IMR-90 (cell line): ENCODE data around the gene XRCC5. TPM values are rescaled to one million over a fixed set of nuclear protein-coding genes. Genes with fewer than 3 reads are reported as not detected.

Experiments used
- ATAC-seq: fragments of 200-7000 bp; cut with Tn5 transposase; 2 replicates; pipeline ENCODE4 v1.9.1; 2020; ENCODE audit warnings: low read depth, mild to moderate bottlenecking, moderate library complexity
- BruUV-seq: library from RNA; stranded (reverse); fragments of 400-500 nt; replicated peaks from 2 replicates; lab custom pipeline; 2021; lab: Mats Ljungman, UMichigan
- CTCF ChIA-PET: fragments of 300-600 bp; formaldehyde crosslinking; extraction: SDS; loops from one replicate; lab custom pipeline; 2021; ENCODE audit warnings: antibody characterized with exemption; lab: Yijun Ruan, JAX
- POLR2A ChIA-PET: fragments of 300-600 bp; sonication (Branson Sonifier 250); formaldehyde crosslinking; loops from one replicate; lab custom pipeline; 2022; ENCODE audit warnings: antibody characterized with exemption; ENCODE audit not compliant: unreplicated experiment; lab: Charles Lee
- DNase-seq: peaks from one replicate; pipeline ENCODE4 v3.0.0; 2013
- H2AFZ ChIP-seq: replicated peaks from 2 replicates; pipeline ENCODE3; 2013; ENCODE audit warnings: low read length, mild to moderate bottlenecking; ENCODE audit not compliant: poor library complexity
- H2AK5ac ChIP-seq: 2 replicates; pipeline ENCODE4 v1.6.1; 2013; ENCODE audit warnings: low read depth, low read length, inconsistent platforms
- H2AK9ac ChIP-seq: replicated peaks from 2 replicates; pipeline ENCODE3; 2013; ENCODE audit warnings: mild to moderate bottlenecking, low read depth, low read length, moderate library complexity; ENCODE audit not compliant: poor library complexity
- H2BK120ac ChIP-seq: 2 replicates; pipeline ENCODE4 v1.6.1; 2013; ENCODE audit warnings: low read depth, low read length, inconsistent platforms
- H2BK15ac ChIP-seq: 3 replicates; pipeline ENCODE4 v1.6.1; 2013; ENCODE audit warnings: low read depth, low read length, inconsistent platforms
- H2BK20ac ChIP-seq: 2 replicates; pipeline ENCODE4 v1.6.1; 2013; ENCODE audit warnings: low read depth, mild to moderate bottlenecking, inconsistent platforms, low read length, moderate library complexity
- H2BK5ac ChIP-seq: 2 replicates; pipeline ENCODE4 v1.6.1; 2013; ENCODE audit warnings: mild to moderate bottlenecking, low read depth, low read length, inconsistent platforms; ENCODE audit not compliant: poor library complexity, severe bottlenecking
- H3K14ac ChIP-seq: replicated peaks from 2 replicates; pipeline ENCODE4 v1.6.1; 2013; ENCODE audit warnings: low read depth, low read length, inconsistent platforms
- H3K18ac ChIP-seq: 2 replicates; pipeline ENCODE4 v1.6.1; 2013; ENCODE audit warnings: low read depth, low read length, control low read depth
- H3K23ac ChIP-seq: 2 replicates; pipeline ENCODE4 v1.6.1; 2013; ENCODE audit warnings: low read depth, low read length, inconsistent platforms
- H3K27ac ChIP-seq: 2 replicates; pipeline ENCODE4 v1.5.1; 2013; ENCODE audit warnings: mild to moderate bottlenecking, control low read depth, low read length; ENCODE audit not compliant: insufficient read depth
- H3K27me3 ChIP-seq: 2 replicates; pipeline ENCODE4 v1.6.1; 2013; ENCODE audit warnings: low read length; ENCODE audit not compliant: control insufficient read depth, insufficient read depth
- H3K36me3 ChIP-seq: 2 replicates; pipeline ENCODE4 v1.6.1; 2013; ENCODE audit warnings: low read length, mixed read lengths; ENCODE audit not compliant: control insufficient read depth, insufficient read depth
- H3K4ac ChIP-seq: 2 replicates; pipeline ENCODE4 v1.6.1; 2013; ENCODE audit warnings: low read depth, low read length, inconsistent platforms
- H3K4me1 ChIP-seq: 2 replicates; pipeline ENCODE4 v1.6.1; 2013; ENCODE audit warnings: low read length, mixed read lengths; ENCODE audit not compliant: control insufficient read depth, insufficient read depth
- H3K4me2 ChIP-seq: 2 replicates; pipeline ENCODE4 v1.6.1; 2013; ENCODE audit warnings: low read depth, mild to moderate bottlenecking, control low read depth, low read length, moderate library complexity
- H3K4me3 ChIP-seq: 2 replicates; pipeline ENCODE4 v1.5.1; 2013; ENCODE audit warnings: low read depth, mild to moderate bottlenecking, control low read depth, low read length, moderate library complexity; ENCODE audit not compliant: insufficient read depth
- H3K56ac ChIP-seq: 2 replicates; pipeline ENCODE4 v1.6.1; 2013; ENCODE audit warnings: low read length, inconsistent platforms; ENCODE audit not compliant: insufficient read depth; ENCODE audit errors: extremely low read depth
- H3K79me1 ChIP-seq, 2 experiments: 2 replicates each; pipeline ENCODE4 v1.6.1; 2013; ENCODE audit warnings: low read length in 2 of 2, inconsistent platforms in 1 of 2, low read depth in 1 of 2
- H3K9ac ChIP-seq: 2 replicates; pipeline ENCODE4 v1.6.1; 2013; ENCODE audit warnings: low read depth, low read length, control low read depth
- H3K9me1 ChIP-seq: 2 replicates; pipeline ENCODE4 v1.6.1; 2013; ENCODE audit warnings: low read length, inconsistent platforms; ENCODE audit not compliant: insufficient read depth
- H3K9me3 ChIP-seq: 2 replicates; pipeline ENCODE4 v1.6.1; 2013; ENCODE audit warnings: low read length; ENCODE audit not compliant: control insufficient read depth, insufficient read depth
- H4K20me1 ChIP-seq: 2 replicates; pipeline ENCODE4 v1.6.1; 2013; ENCODE audit warnings: low read length, inconsistent platforms; ENCODE audit not compliant: insufficient read depth
- H4K5ac ChIP-seq: 2 replicates; pipeline ENCODE4 v1.6.1; 2013; ENCODE audit warnings: mild to moderate bottlenecking, low read depth, low read length, control low read depth
- H4K8ac ChIP-seq, 2 experiments: 2 replicates each; pipeline ENCODE4 v1.6.1; 2013; ENCODE audit warnings: low read depth in 2 of 2, low read length in 2 of 2, control low read depth in 1 of 2, inconsistent platforms in 1 of 2
- H4K91ac ChIP-seq: 2 replicates; pipeline ENCODE4 v1.6.1; 2013; ENCODE audit warnings: low read depth, low read length, inconsistent platforms; ENCODE audit not compliant: insufficient read depth
- BHLHE40 ChIP-seq: fragments of 150-350 bp; IDR thresholded peaks from 2 replicates; pipeline ENCODE4 v1.6.1; 2016; ENCODE audit warnings: mild to moderate bottlenecking, low read depth, low read length
- CEBPB ChIP-seq: IDR thresholded peaks from 2 replicates; pipeline ENCODE4 v1.6.1; 2012; ENCODE audit warnings: low read depth, low read length, improper control_type of control experiment
- CHD1 ChIP-seq: IDR thresholded peaks from 2 replicates; pipeline ENCODE4 v1.6.1; 2012; ENCODE audit warnings: low read depth, low read length, improper control_type of control experiment
- ELK1 ChIP-seq: fragments of 150-350 bp; IDR thresholded peaks from 2 replicates; pipeline ENCODE4 v1.6.1; 2016; ENCODE audit warnings: low read depth, mild to moderate bottlenecking, low read length, moderate library complexity, borderline replicate concordance
- FOS ChIP-seq: fragments of 150-350 bp; IDR thresholded peaks from 2 replicates; pipeline ENCODE4 v1.6.1; 2016; ENCODE audit warnings: low read depth, low read length
- MAFK ChIP-seq: IDR thresholded peaks from 2 replicates; pipeline ENCODE4 v1.6.1; 2012; ENCODE audit warnings: low read depth, low read length, improper control_type of control experiment
- MAZ ChIP-seq: IDR thresholded peaks from 2 replicates; pipeline ENCODE4 v1.6.1; 2012; ENCODE audit warnings: low read depth, mild to moderate bottlenecking, low read length, improper control_type of control experiment, moderate library complexity, borderline replicate concordance
- MXI1 ChIP-seq: IDR thresholded peaks from 2 replicates; pipeline ENCODE4 v1.6.1; 2012; ENCODE audit warnings: low read depth, mild to moderate bottlenecking, low read length, moderate library complexity, borderline replicate concordance
- NFE2L2 ChIP-seq: fragments of 150-350 bp; IDR thresholded peaks from 2 replicates; pipeline ENCODE4 v1.6.1; 2016; ENCODE audit warnings: low read depth, mild to moderate bottlenecking, low read length
- POLR2A ChIP-seq: IDR thresholded peaks from 2 replicates; pipeline ENCODE4 v1.6.1; 2012; ENCODE audit warnings: mild to moderate bottlenecking, low read depth, low read length
- RAD21 ChIP-seq: IDR thresholded peaks from 2 replicates; pipeline ENCODE4 v1.6.1; 2012; ENCODE audit warnings: low read length, improper control_type of control experiment
- RCOR1 ChIP-seq: IDR thresholded peaks from 2 replicates; pipeline ENCODE4 v1.6.1; 2012; ENCODE audit warnings: mild to moderate bottlenecking, low read length, improper control_type of control experiment; ENCODE audit not compliant: insufficient replicate concordance
- RFX5 ChIP-seq: IDR thresholded peaks from 2 replicates; pipeline ENCODE4 v1.8.0; 2012; ENCODE audit warnings: low read depth, mild to moderate bottlenecking, low read length, moderate library complexity
- SMC3 ChIP-seq: fragments of 150-350 bp; IDR thresholded peaks from 2 replicates; pipeline ENCODE4 v1.6.1; 2016; ENCODE audit warnings: low read depth, mild to moderate bottlenecking, antibody characterized with exemption, low read length, moderate library complexity
- WGBS, 2 experiments: methylation state at CpG; one replicate each; pipeline versions ENCODE4 v1.1.5 to v1.1.7; 2013; ENCODE audit warnings: missing lambda C conversion rate in 2 of 2; ENCODE audit not compliant: insufficient read length in 1 of 2; ENCODE audit errors: extremely low coverage in 2 of 2; 5-methylcytosine and 5-hydroxymethylcytosine counted together
- dilution Hi-C: fragments of 300-500 bp; cut with HindIII; formaldehyde crosslinking; loops from one replicate; pipeline ENCODE4 v1.14.3; 2018; ENCODE audit warnings: low sequenced_read_pairs; ENCODE audit not compliant: unreplicated experiment
- in situ Hi-C: fragments of 300-500 bp; cut with MboI; formaldehyde crosslinking; loops from 3 replicates; pipeline ENCODE4 v1.14.3; 2019; ENCODE audit warnings: low sequenced_read_pairs, inconsistent platforms, mixed read lengths
- intact Hi-C: fragments of 100-400 bp; cut with micrococcal nuclease; formaldehyde crosslinking; loops from 2 replicates; pipeline ENCODE4 v1.10.0; 2022
- polyA plus RNA-seq, 3 experiments: library from polyadenylated mRNA; depleted of rRNA; stranded (reverse); fragments of >200 nt; gene quantifications; 2 replicates each; pipeline ENCODE4 v1.2.3, GENCODE V29; 2012; ENCODE audit warnings: low replicate concordance in 1 of 3
- total RNA-seq: library from RNA; depleted of rRNA; stranded (reverse); fragments of >200 nt; gene quantifications from 2 replicates; pipeline ENCODE4 v1.2.3, GENCODE V29; 2012
- TF ChIP-seq, protein P1 (sequence below): fragments of 150-350 bp; IDR thresholded peaks from 2 replicates; pipeline ENCODE4 v1.6.1; 2017; ENCODE audit warnings: mild to moderate bottlenecking, antibody characterized with exemption, low read length, low read depth
- TF ChIP-seq, protein P2 (sequence below): conservative IDR thresholded peaks from 2 replicates; pipeline ENCODE4 v1.5.1; 2012; ENCODE audit warnings: mild to moderate bottlenecking, low read depth, low read length, improper control_type of control experiment

Gene XRCC5
- total and polyA plus RNA-seq, 2 of the 4 experiments (the other 2 are of a cell fraction) = 144 to 509 TPM

GRCh38 chr2:216202626-216203250 lies 93.6 kb downstream of the XRCC5 start:
- Histone ChIP-seq H3K9me1 (peaks cover 13% of the 10 kb centered on the region), H2AFZ (no peak overlapping the region), H3K4me3 (no peak overlapping the region), H4K20me1 (no peaks in the 10 kb centered on the region), H3K4me1 (peaks cover 4% of the 10 kb centered on the region; the same call in 1 of the 2 replicates), H3K18ac (no peak overlapping the region), H4K8ac (no peak overlapping the region), H3K9ac (no peak overlapping the region), H2BK20ac (no peak overlapping the region), H3K4ac (no peak overlapping the region), H2AK5ac (no peak overlapping the region), H3K79me1 (peaks cover 37 to 51% of the 10 kb centered on the region in 2 experiments), H3K56ac (no peak overlapping the region), H3K27ac (no peak overlapping the region), H4K5ac (no peak overlapping the region), H3K14ac (no peak overlapping the region), H3K27me3 (no peaks in the 10 kb centered on the region), H4K91ac (no peak overlapping the region), H2AK9ac (no peak overlapping the region), H3K36me3 (peaks cover 48% of the 10 kb centered on the region), H2BK120ac (no peak overlapping the region), H2BK5ac (no peak overlapping the region), H3K23ac (peak overlapping the region; percentile 10; the same call in 1 of the 2 replicates), H3K9me3 (no peaks in the 10 kb centered on the region), H2BK15ac (no peak overlapping the region), H3K4me2 (no peak overlapping the region)
- BruUV-seq = no TSS peak
- in situ Hi-C loops (loop anchor here (25.0 kb wide), 1 partner anchor 210 kb away; the partner anchor contains the start of gene SMARCAL1), dilution Hi-C loops (no loop called here), intact Hi-C loops (no loop called here)
- ChIA-PET POLR2A (no interaction called here), CTCF (interaction anchor here (1.1 kb wide), 1 partner anchor 13 kb away, joined by 4 read pairs; no protein-coding TSS in a partner anchor)
- no CpG with 5 or more reads among the region's 3 CpGs for WGBS, 2 experiments
- DNase-seq = no peak
- TF ChIP-seq MXI1 (no peak), RAD21 (no peak), BHLHE40 (no peak), MAFK (no peak), RCOR1 (no peak), CEBPB (no peak), CHD1 (no peak), SMC3 (no peak), FOS (no peak), NFE2L2 (no peak), ELK1 (no peak), RFX5 (no peak), MAZ (no peak), POLR2A (no peak)
- TF ChIP-seq, protein P1, sequence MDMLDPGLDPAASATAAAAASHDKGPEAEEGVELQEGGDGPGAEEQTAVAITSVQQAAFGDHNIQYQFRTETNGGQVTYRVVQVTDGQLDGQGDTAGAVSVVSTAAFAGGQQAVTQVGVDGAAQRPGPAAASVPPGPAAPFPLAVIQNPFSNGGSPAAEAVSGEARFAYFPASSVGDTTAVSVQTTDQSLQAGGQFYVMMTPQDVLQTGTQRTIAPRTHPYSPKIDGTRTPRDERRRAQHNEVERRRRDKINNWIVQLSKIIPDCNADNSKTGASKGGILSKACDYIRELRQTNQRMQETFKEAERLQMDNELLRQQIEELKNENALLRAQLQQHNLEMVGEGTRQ = no peak
- TF ChIP-seq, protein P2, sequence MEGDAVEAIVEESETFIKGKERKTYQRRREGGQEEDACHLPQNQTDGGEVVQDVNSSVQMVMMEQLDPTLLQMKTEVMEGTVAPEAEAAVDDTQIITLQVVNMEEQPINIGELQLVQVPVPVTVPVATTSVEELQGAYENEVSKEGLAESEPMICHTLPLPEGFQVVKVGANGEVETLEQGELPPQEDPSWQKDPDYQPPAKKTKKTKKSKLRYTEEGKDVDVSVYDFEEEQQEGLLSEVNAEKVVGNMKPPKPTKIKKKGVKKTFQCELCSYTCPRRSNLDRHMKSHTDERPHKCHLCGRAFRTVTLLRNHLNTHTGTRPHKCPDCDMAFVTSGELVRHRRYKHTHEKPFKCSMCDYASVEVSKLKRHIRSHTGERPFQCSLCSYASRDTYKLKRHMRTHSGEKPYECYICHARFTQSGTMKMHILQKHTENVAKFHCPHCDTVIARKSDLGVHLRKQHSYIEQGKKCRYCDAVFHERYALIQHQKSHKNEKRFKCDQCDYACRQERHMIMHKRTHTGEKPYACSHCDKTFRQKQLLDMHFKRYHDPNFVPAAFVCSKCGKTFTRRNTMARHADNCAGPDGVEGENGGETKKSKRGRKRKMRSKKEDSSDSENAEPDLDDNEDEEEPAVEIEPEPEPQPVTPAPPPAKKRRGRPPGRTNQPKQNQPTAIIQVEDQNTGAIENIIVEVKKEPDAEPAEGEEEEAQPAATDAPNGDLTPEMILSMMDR = no peak
- ATAC-seq = peak; percentile 40
